Activated naive CD8-positive, alpha-beta T cell treated with anti-CD3 and anti-CD28 coated beads, Interleukin-2, amount 50 U/mL, for 24 hours (primary cell): ENCODE measurements around the gene CLCN1.
A peak's percentile ranks its signal among the peaks of the same experiment; 100 is the strongest.

Source experiments
- ATAC-seq: fragments of 150-1000 bp; cut with Tn5 transposase; one replicate; pipeline ENCODE4 v1.10.0; 2021
- DNase-seq: peaks from one replicate; pipeline ENCODE4 v3.0.0; 2021
- H3K27ac Mint-ChIP-seq: one replicate; pipeline ENCODE4 v1.8.0; 2021; ENCODE audit warnings: mild to moderate bottlenecking, mixed read lengths
- H3K27me3 Mint-ChIP-seq: one replicate; pipeline ENCODE4 v1.8.0; 2021; ENCODE audit warnings: mixed read lengths
- H3K36me3 Mint-ChIP-seq: one replicate; pipeline ENCODE4 v1.8.0; 2021; ENCODE audit warnings: low read depth, mixed read lengths
- H3K4me1 Mint-ChIP-seq: one replicate; pipeline ENCODE4 v1.8.0; 2021; ENCODE audit warnings: mixed read lengths
- H3K4me3 Mint-ChIP-seq: one replicate; pipeline ENCODE4 v1.8.0; 2021; ENCODE audit warnings: mild to moderate bottlenecking, moderate library complexity, mixed read lengths
- H3K9me3 Mint-ChIP-seq: one replicate; pipeline ENCODE4 v1.8.0; 2021; ENCODE audit warnings: mixed read lengths

Gene CLCN1

GRCh38 chr7:143315776-143316175 is at the start of gene CLCN1:
CLCN1 (plus strand) TSS chr7:143316111; CDS start chr7:143316213, 102 bp downstream.
- no peak within 1 kb of the TSS for H3K4me3 Mint-ChIP-seq
- no peaks in the 10 kb centered on the region for H3K27me3 Mint-ChIP-seq
- ATAC-seq (no peak), DNase-seq (no peak)
- H3K27ac Mint-ChIP-seq, result no peak within 1 kb of the TSS
- no peaks in the 10 kb centered on the region for H3K9me3 Mint-ChIP-seq
- peaks cover 6% of the 10 kb centered on the region for H3K4me1 Mint-ChIP-seq
- no peaks in the 10 kb centered on the region for H3K36me3 Mint-ChIP-seq

GRCh38 chr7:143269251-143269650 is 46.7 kb upstream of the CLCN1 start:
- no peaks in the 10 kb centered on the region for H3K9me3 Mint-ChIP-seq
- no peak overlapping the region for H3K4me3 Mint-ChIP-seq
- H3K36me3 Mint-ChIP-seq, result peaks cover 38% of the 10 kb centered on the region
- ATAC-seq, result no peak
- no peak for DNase-seq
- no peak overlapping the region for H3K27ac Mint-ChIP-seq
- peaks cover 34% of the 10 kb centered on the region for H3K4me1 Mint-ChIP-seq
- H3K27me3 Mint-ChIP-seq, result no peaks in the 10 kb centered on the region

GRCh38 chr7:143271240-143271639 is 44.7 kb upstream of the CLCN1 start:
- ATAC-seq, result no peak
- Mint-ChIP-seq H3K9me3 (no peaks in the 10 kb centered on the region), H3K27me3 (no peaks in the 10 kb centered on the region), H3K36me3 (peaks cover 23% of the 10 kb centered on the region), H3K4me1 (peaks cover 15% of the 10 kb centered on the region), H3K27ac (no peak overlapping the region), H3K4me3 (no peak overlapping the region)
- no peak for DNase-seq

GRCh38 chr7:143272871-143273270 is 43.0 kb upstream of the CLCN1 start:
- Mint-ChIP-seq H3K27ac (no peak overlapping the region), H3K4me1 (peaks cover 10% of the 10 kb centered on the region), H3K9me3 (no peaks in the 10 kb centered on the region), H3K4me3 (no peak overlapping the region), H3K36me3 (peaks cover 16% of the 10 kb centered on the region), H3K27me3 (no peaks in the 10 kb centered on the region)
- ATAC-seq (no peak), DNase-seq (no peak)

DNA sequence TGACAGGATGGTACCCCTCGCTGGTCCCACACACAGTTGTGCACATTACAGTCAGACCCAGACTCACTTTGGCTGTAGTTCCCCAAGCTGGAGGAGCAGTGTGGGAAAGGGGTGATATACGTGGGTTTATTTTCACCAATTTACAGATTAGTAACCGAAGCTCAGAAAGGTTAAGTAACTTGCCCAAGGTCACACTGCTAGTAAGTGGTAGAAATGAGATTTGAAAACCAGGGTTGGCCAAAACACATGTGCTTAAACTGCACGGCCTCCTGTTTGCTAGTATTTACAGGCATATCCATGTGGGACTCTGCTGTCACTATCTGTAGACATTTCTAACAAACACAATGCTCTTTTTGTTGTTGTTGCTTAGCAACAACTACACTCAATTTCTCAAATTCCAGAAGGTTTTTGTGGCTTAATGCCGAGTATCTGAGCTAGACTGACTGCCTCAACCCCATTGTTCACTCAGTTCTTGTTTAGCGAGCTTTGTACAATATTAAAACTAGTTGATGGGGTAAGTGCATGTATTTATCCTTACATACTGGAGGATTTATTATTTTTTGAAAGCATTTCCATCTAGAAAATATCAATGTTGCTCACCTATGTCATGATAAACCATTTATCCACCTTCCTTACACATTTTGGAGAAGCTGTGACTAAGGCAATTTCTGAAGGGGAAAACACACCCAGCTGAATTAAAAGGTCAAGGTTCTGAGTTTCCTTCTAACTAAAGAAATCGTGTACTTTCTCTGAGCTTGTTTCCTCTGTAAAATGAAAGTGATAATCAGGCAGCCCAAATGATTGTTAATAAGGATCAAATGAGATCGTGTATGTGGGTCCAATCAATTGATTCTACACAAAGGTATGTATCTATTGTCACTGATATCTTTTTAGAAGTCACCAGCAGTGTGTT is 36.5 kb upstream of the CLCN1 start:
- H3K36me3 Mint-ChIP-seq, result no peaks in the 10 kb centered on the region
- peak overlapping the region; percentile 92 for H3K27ac Mint-ChIP-seq
- ATAC-seq, result peak; percentile 76
- DNase-seq, result no peak
- H3K27me3 Mint-ChIP-seq, result no peaks in the 10 kb centered on the region
- no peaks in the 10 kb centered on the region for H3K9me3 Mint-ChIP-seq
- peak overlapping the region; percentile 75 for H3K4me3 Mint-ChIP-seq
- peaks cover 40% of the 10 kb centered on the region for H3K4me1 Mint-ChIP-seq

GRCh38 chr7:143280160-143280559 is 35.8 kb upstream of the CLCN1 start:
- peak overlapping the region; percentile 92 for H3K27ac Mint-ChIP-seq
- no peaks in the 10 kb centered on the region for H3K36me3 Mint-ChIP-seq
- peak; percentile 77 for ATAC-seq
- no peaks in the 10 kb centered on the region for H3K9me3 Mint-ChIP-seq
- DNase-seq, result no peak
- peaks cover 40% of the 10 kb centered on the region for H3K4me1 Mint-ChIP-seq
- H3K27me3 Mint-ChIP-seq, result no peaks in the 10 kb centered on the region
- H3K4me3 Mint-ChIP-seq, result peak overlapping the region; percentile 75

DNA sequence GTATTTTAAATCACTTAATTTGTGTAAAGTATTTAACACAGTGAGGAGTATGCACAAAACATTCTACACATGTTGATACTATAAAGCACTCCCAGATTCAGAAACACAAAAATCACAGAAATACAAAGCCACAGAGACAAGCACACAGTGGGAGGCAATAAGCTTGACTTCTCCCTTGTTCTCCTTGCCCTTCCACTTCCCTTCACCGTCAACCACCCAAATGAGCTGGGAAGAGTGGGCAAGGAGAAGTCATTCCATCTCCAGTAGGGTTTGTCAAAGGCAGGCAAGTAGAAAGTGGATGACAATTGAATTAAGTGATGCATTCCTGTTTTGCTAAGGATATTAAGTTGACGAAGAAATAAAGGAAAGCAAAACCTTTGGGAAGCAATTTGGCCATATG is 35.3 kb upstream of the CLCN1 start:
- H3K4me1 Mint-ChIP-seq, result peaks cover 40% of the 10 kb centered on the region
- no peaks in the 10 kb centered on the region for H3K27me3 Mint-ChIP-seq
- H3K36me3 Mint-ChIP-seq, result no peaks in the 10 kb centered on the region
- peak overlapping the region; percentile 92 for H3K27ac Mint-ChIP-seq
- DNase-seq, result no peak
- H3K4me3 Mint-ChIP-seq, result peak overlapping the region; percentile 75
- no peaks in the 10 kb centered on the region for H3K9me3 Mint-ChIP-seq
- no peak for ATAC-seq

- Mint-ChIP-seq H3K4me1 (peaks cover 40% of the 10 kb centered on the region), H3K27ac (no peak overlapping the region), H3K9me3 (no peaks in the 10 kb centered on the region), H3K36me3 (no peaks in the 10 kb centered on the region), H3K4me3 (no peak overlapping the region), H3K27me3 (no peaks in the 10 kb centered on the region)
- no peak for ATAC-seq
- DNase-seq, result no peak
Measured at GRCh38 chr7:143281529-143281928, 34.4 kb upstream of the CLCN1 start.

DNA sequence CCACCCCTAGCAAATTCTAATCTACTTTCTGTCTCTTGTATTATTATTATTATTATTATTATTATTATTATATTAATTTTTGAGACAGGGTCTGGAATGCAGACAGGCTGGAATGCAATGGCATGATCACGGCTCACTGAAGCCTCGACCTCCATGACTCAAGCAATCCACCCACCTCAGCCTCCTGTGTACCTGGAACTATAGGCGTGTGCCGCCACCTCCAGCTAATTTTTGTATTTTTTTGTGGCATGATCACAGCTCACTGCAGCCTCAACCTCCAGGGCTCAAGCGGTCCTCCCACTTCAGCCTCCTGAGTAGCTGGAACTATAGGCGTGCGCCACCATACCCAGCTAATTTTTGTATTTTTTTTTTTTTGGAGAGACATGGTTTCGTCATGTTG is 33.8 kb upstream of the CLCN1 start:
- H3K36me3 Mint-ChIP-seq, result no peaks in the 10 kb centered on the region

DNA sequence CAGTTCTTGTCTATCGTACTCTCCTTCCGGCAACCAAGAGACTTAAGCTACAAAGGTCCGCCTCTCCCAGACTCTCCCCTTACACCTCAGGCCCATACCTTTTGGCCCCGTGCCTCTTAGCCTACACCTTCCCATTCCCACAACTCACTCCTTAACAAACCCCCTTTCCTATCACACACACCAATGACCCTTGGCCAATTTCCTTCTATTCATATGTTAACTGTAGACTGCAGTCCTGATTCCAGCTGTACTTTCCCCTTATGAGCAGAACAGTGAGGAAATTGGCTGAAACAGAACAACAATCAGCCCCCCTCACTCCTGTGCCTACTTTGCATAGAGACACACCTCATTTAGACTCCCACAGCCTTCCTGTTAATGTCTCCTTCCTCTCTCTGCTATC is 32.5 kb upstream of the CLCN1 start:
- H3K36me3 Mint-ChIP-seq, result peaks cover 2% of the 10 kb centered on the region
- peak overlapping the region; percentile 1 for H3K27ac Mint-ChIP-seq
- no peak overlapping the region for H3K4me3 Mint-ChIP-seq
- no peaks in the 10 kb centered on the region for H3K27me3 Mint-ChIP-seq
- DNase-seq (no peak), ATAC-seq (no peak)
- peaks cover 5% of the 10 kb centered on the region for H3K9me3 Mint-ChIP-seq
- peaks cover 54% of the 10 kb centered on the region for H3K4me1 Mint-ChIP-seq

More for the DNA sequence above, 33.8 kb upstream of the CLCN1 start:
- ATAC-seq, result no peak
- no peak for DNase-seq
- Mint-ChIP-seq H3K4me3 (no peak overlapping the region), H3K27ac (no peak overlapping the region), H3K9me3 (no peaks in the 10 kb centered on the region), H3K27me3 (no peaks in the 10 kb centered on the region), H3K4me1 (peaks cover 45% of the 10 kb centered on the region)

- H3K9me3 Mint-ChIP-seq, result peaks cover 5% of the 10 kb centered on the region
Measured at GRCh38 chr7:143284591-143285469, 31.1 kb upstream of the CLCN1 start, which contains the start of gene TMEM139. TMEM139 (plus strand) TSS chr7:143284958; CDS start chr7:143285958, 1,000 bp downstream.

DNA sequence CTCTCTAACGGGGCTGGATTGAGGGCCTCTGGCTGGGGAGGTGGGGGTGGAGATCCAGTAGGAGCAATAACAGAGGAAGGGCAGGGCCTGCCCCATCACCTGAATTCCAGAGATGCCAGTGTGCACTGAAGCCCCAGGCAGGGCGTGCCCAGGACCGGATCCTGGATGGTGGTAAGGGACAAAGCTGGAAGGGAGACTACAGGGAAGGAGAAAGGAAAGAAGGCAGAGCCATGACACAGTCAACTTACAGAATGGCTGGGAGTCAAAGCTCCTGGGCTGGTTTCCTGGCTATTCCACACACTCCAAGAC is 30.5 kb upstream of the CLCN1 start:
- H3K9me3 Mint-ChIP-seq, result peaks cover 5% of the 10 kb centered on the region
- DNase-seq (no peak), ATAC-seq (no peak)
- peaks cover 16% of the 10 kb centered on the region for H3K36me3 Mint-ChIP-seq
- peaks cover 50% of the 10 kb centered on the region for H3K4me1 Mint-ChIP-seq
- H3K4me3 Mint-ChIP-seq, result no peak overlapping the region
- no peaks in the 10 kb centered on the region for H3K27me3 Mint-ChIP-seq
- H3K27ac Mint-ChIP-seq, result no peak overlapping the region

More at GRCh38 chr7:143284591-143285469, 31.1 kb upstream of the CLCN1 start, which contains the start of gene TMEM139:
- Mint-ChIP-seq H3K36me3 (peaks cover 11% of the 10 kb centered on the region), H3K4me1 (peaks cover 50% of the 10 kb centered on the region), H3K27ac (no peak within 1 kb of the TSS), H3K4me3 (no peak within 1 kb of the TSS), H3K27me3 (no peaks in the 10 kb centered on the region)
- DNase-seq, result no peak
- no peak for ATAC-seq

GRCh38 chr7:143285806-143286521 is 29.9 kb upstream of the CLCN1 start:
- no peak for DNase-seq
- no peak for ATAC-seq
- Mint-ChIP-seq H3K27me3 (no peaks in the 10 kb centered on the region), H3K9me3 (peaks cover 5% of the 10 kb centered on the region), H3K4me1 (peaks cover 50% of the 10 kb centered on the region), H3K36me3 (peaks cover 20% of the 10 kb centered on the region), H3K27ac (no peak overlapping the region), H3K4me3 (no peak overlapping the region)

GRCh38 chr7:143286522-143286890 is 29.4 kb upstream of the CLCN1 start:
- H3K4me3 Mint-ChIP-seq, result no peak overlapping the region
- no peak for DNase-seq
- H3K36me3 Mint-ChIP-seq, result peaks cover 26% of the 10 kb centered on the region
- ATAC-seq, result no peak
- H3K4me1 Mint-ChIP-seq, result peaks cover 53% of the 10 kb centered on the region
- H3K9me3 Mint-ChIP-seq, result peaks cover 5% of the 10 kb centered on the region
- H3K27ac Mint-ChIP-seq, result no peak overlapping the region
- no peaks in the 10 kb centered on the region for H3K27me3 Mint-ChIP-seq
